Endothelial cell of umbilical vein (primary cell): ENCODE data around the gene BRICD5. TPM values are rescaled to one million over a fixed set of nuclear protein-coding genes. Genes with fewer than 3 reads are reported as not detected.

Experiments
- BruUV-seq: library from RNA; stranded (reverse); fragments of 400-500 nt; replicated peaks from 2 replicates; lab custom pipeline; 2021; lab: Mats Ljungman, UMichigan
- CTCF ChIA-PET: fragments of 300-600, 350-600 bp; sonication (Branson Sonifier 250); formaldehyde crosslinking; loops from one replicate; lab custom pipeline; 2021; ENCODE audit warnings: antibody characterized with exemption, inconsistent platforms; lab: Charles Lee
- POLR2A ChIA-PET: fragments of 300-600, 350-600 bp; sonication (Branson Sonifier 250); formaldehyde crosslinking; loops from one replicate; lab custom pipeline; 2021; ENCODE audit warnings: antibody characterized with exemption, inconsistent platforms; lab: Charles Lee
- DNase-seq: peaks from one replicate; pipeline ENCODE4 v3.0.0-alpha.2; 2011; ENCODE audit warnings: low read depth, low spot score
- FAIRE-seq: peaks from 2 replicates; lab custom pipeline; 2011; peaks lifted over from hg19 to GRCh38; lab: Jason Lieb, UNC
- H2AFZ ChIP-seq: 2 replicates; pipeline ENCODE4 v1.6.0; 2012; ENCODE audit warnings: low read depth, low read length, control low read depth, inconsistent platforms
- H3K27ac ChIP-seq: 2 replicates; pipeline ENCODE4 v1.5.1; 2011; ENCODE audit warnings: low read depth, mild to moderate bottlenecking, control low read depth, low read length, moderate library complexity; ENCODE audit not compliant: insufficient read depth
- H3K27me3 ChIP-seq, 2 experiments: 2 replicates each; pipeline versions ENCODE4 v1.6.0 to v1.6.1; 2011; ENCODE audit warnings: low read length in 2 of 2, mixed read lengths in 1 of 2; ENCODE audit not compliant: control insufficient read depth in 2 of 2, insufficient read depth in 2 of 2
- H3K36me3 ChIP-seq, 2 experiments: 2 replicates in 1 of 2; 3 replicates in 1 of 2; pipeline ENCODE4 v1.5.1; 2011; ENCODE audit warnings: low read length in 2 of 2, mild to moderate bottlenecking in 1 of 2, moderate library complexity in 1 of 2; ENCODE audit not compliant: control insufficient read depth in 2 of 2, insufficient read depth in 2 of 2; ENCODE audit errors: extremely low read depth in 1 of 2
- H3K4me1 ChIP-seq: 3 replicates; pipeline ENCODE4 v1.5.1; 2011; ENCODE audit warnings: mild to moderate bottlenecking, low read length; ENCODE audit not compliant: control insufficient read depth, insufficient read depth; ENCODE audit errors: extremely low read depth
- H3K4me2 ChIP-seq: 2 replicates; pipeline ENCODE4 v1.6.1; 2011; ENCODE audit warnings: low read length, control low read depth, mixed read lengths; ENCODE audit not compliant: insufficient read depth
- H3K4me3 ChIP-seq, 3 experiments: fragments of 200-600 bp in 1 of 3; sonication (generic), shearing (Covaris generic) in 1 of 3; replicated peaks in 1 of 3; 2 replicates each; pipeline ENCODE4 v1.5.1; 2011 to 2016; ENCODE audit warnings: control low read depth in 3 of 3, low read length in 3 of 3, mild to moderate bottlenecking in 2 of 3, inconsistent platforms in 1 of 3, low read depth in 1 of 3, moderate library complexity in 1 of 3; ENCODE audit not compliant: insufficient read depth in 1 of 3
- H3K79me2 ChIP-seq: 2 replicates; pipeline ENCODE4 v1.6.0; 2012; ENCODE audit warnings: low read length, inconsistent platforms; ENCODE audit not compliant: control insufficient read depth, insufficient read depth
- H3K9ac ChIP-seq: replicated peaks from 2 replicates; pipeline ENCODE3; 2011; ENCODE audit warnings: low read length, control low read depth; ENCODE audit not compliant: insufficient read depth; ENCODE audit errors: extremely low read depth
- H3K9me1 ChIP-seq: replicated peaks from 3 replicates; pipeline ENCODE4 v1.6.0; 2011; ENCODE audit warnings: mild to moderate bottlenecking, low read length; ENCODE audit not compliant: control insufficient read depth, insufficient read depth; ENCODE audit errors: extremely low read depth
- H3K9me3 ChIP-seq: replicated peaks from 2 replicates; pipeline ENCODE4 v1.5.1; 2012; ENCODE audit warnings: low read length, inconsistent platforms; ENCODE audit not compliant: control insufficient read depth, insufficient read depth
- H4K20me1 ChIP-seq: replicated peaks from 2 replicates; pipeline ENCODE3; 2011; ENCODE audit warnings: mild to moderate bottlenecking, low read length; ENCODE audit not compliant: control insufficient read depth, insufficient read depth; ENCODE audit errors: extremely low read depth
- CTCF ChIP-seq, 2 donors: IDR thresholded peaks; 1 replicate in 1 of 2; 2 replicates in 1 of 2; pipeline ENCODE4 v1.5.1; 2011; ENCODE audit warnings: low read length in 2 of 2, mild to moderate bottlenecking in 2 of 2, moderate library complexity in 2 of 2, control low read depth in 1 of 2, inconsistent platforms in 1 of 2, low read depth in 1 of 2; ENCODE audit not compliant: insufficient read depth in 1 of 2; ENCODE audit errors: extremely low read depth in 1 of 2
- EZH2 ChIP-seq: IDR thresholded peaks from 2 replicates; pipeline ENCODE4 v1.6.1; 2012; ENCODE audit warnings: borderline replicate concordance, low read depth, mild to moderate bottlenecking, moderate library complexity, low read length, inconsistent platforms; ENCODE audit not compliant: severe bottlenecking
- FOS ChIP-seq: IDR thresholded peaks from 2 replicates; pipeline ENCODE4 v1.6.1; 2011; ENCODE audit warnings: mild to moderate bottlenecking, low read length, moderate library complexity, borderline replicate concordance; ENCODE audit not compliant: insufficient read depth
- GATA2 ChIP-seq: IDR thresholded peaks from 2 replicates; pipeline ENCODE4 v1.7.0; 2011; ENCODE audit warnings: low read depth, mild to moderate bottlenecking, moderate library complexity, mixed read lengths, low read length; ENCODE audit not compliant: insufficient read length, insufficient read depth
- JUN ChIP-seq: IDR thresholded peaks from 2 replicates; pipeline ENCODE4 v1.6.1; 2011; ENCODE audit warnings: borderline replicate concordance, low read depth; ENCODE audit not compliant: insufficient read length, insufficient read depth
- MAX ChIP-seq: IDR thresholded peaks from 2 replicates; pipeline ENCODE4 v1.6.1; 2011; ENCODE audit not compliant: insufficient read depth, insufficient read length
- MYC ChIP-seq: IDR thresholded peaks from one replicate; pipeline ENCODE4 v1.6.1; 2011; ENCODE audit warnings: mild to moderate bottlenecking, low read depth, low read length
- POLR2A ChIP-seq: IDR thresholded peaks from 2 replicates; pipeline ENCODE4 v1.6.1; 2012; ENCODE audit warnings: low read depth, mild to moderate bottlenecking, control low read depth, low read length
- POLR2AphosphoS5 ChIP-seq: IDR thresholded peaks from 2 replicates; pipeline ENCODE4 v1.6.1; 2012; ENCODE audit warnings: low read depth, mild to moderate bottlenecking, control low read depth, low read length, moderate library complexity; ENCODE audit not compliant: insufficient read depth
- dilution Hi-C: fragments of 300-500 bp; cut with MboI; formaldehyde crosslinking; loops from one replicate; pipeline ENCODE4 v1.15.0; 2019; ENCODE audit warnings: low sequenced_read_pairs; ENCODE audit not compliant: extremely low pct_ligation_motif_present
- intact Hi-C: fragments of 100-400 bp; cut with micrococcal nuclease; formaldehyde crosslinking; loops from one replicate; pipeline ENCODE4 v1.10.0; 2022
- polyA plus RNA-seq, 4 experiments: library from polyadenylated mRNA; depleted of rRNA in 3 of 4; stranded (reverse) in 3 of 4; unstranded in 1 of 4; fragments of >200 nt; gene quantifications; 2 replicates each; pipeline versions ENCODE4 v1.2.1 to v1.2.3, GENCODE V29; 2011 to 2012; ENCODE audit warnings: missing spikeins in 1 of 4
- total RNA-seq: library from RNA; stranded (reverse); gene quantifications from 2 replicates; pipeline ENCODE4 v1.2.3, GENCODE V29; 2021

The BRICD5 gene
- total and polyA plus RNA-seq, 2 donors (not counting 3 experiments of a cell fraction or from before 2014, with no cell fraction given) = 5.6 to 8.4 TPM

- FAIRE-seq (no peak), DNase-seq (no peak)
- ChIA-PET POLR2A (no interaction called here), CTCF (interaction anchor here (0.9 to 2.4 kb wide), 2 partner anchors 15 to 265 kb away, joined by 3 to 11 read pairs; partner anchors contain the start of gene ECI1)
- peaks cover 5 to 18% of the 10 kb centered on the region in 2 experiments for H3K27me3 ChIP-seq
- no peak overlapping the region for H2AFZ ChIP-seq
- no peak overlapping the region for H3K9ac ChIP-seq
- peaks cover 10% of the 10 kb centered on the region for H3K4me1 ChIP-seq
- peak overlapping the region in 1 of 3 experiments; percentile 6 for H3K4me3 ChIP-seq
- dilution Hi-C loops (no loop called here), intact Hi-C loops (no loop called here)
- no peaks in the 10 kb centered on the region for H3K79me2 ChIP-seq
- H3K36me3 ChIP-seq = peaks cover 5 to 28% of the 10 kb centered on the region in 2 experiments
- no peaks in the 10 kb centered on the region for H3K9me3 ChIP-seq
- no peaks in the 10 kb centered on the region for H4K20me1 ChIP-seq
- no peaks in the 10 kb centered on the region for H3K9me1 ChIP-seq
- no TSS peak for BruUV-seq
- H3K4me2 ChIP-seq = no peak overlapping the region
- no peak for TF ChIP-seq GATA2
- TF ChIP-seq MAX = no peak
- TF ChIP-seq EZH2 = peak; percentile 84
- H3K27ac ChIP-seq = no peak overlapping the region
These were observed 26.4 kb upstream of the BRICD5 start for GRCh38 chr16:2237102-2237482.

GRCh38 chr16:2236337-2237101 is 25.9 kb upstream of the BRICD5 start, which contains the start of gene DNASE1L2:
Gene DNASE1L2 (plus strand): TSS chr16:2236444. CDS start chr16:2236817, 373 bp downstream.
- no peak within 1 kb of the TSS for H3K27ac ChIP-seq
- peaks cover 8 to 34% of the 10 kb centered on the region in 2 experiments for H3K36me3 ChIP-seq
- dilution Hi-C loops = no loop called here
- H4K20me1 ChIP-seq = no peaks in the 10 kb centered on the region
- no peak within 1 kb of the TSS for H2AFZ ChIP-seq
- no peak for TF ChIP-seq JUN
- TF ChIP-seq EZH2 = no peak
- no peak for TF ChIP-seq MAX
- no peak for TF ChIP-seq FOS
- no peak for TF ChIP-seq CTCF (IDR thresholded peaks at IDR 0.05; ENCODE audit: extremely low read depth in 1 of 2, insufficient read depth in 1 of 2, low read depth in 1 of 2, low read length in 2 of 2)
- no peak for TF ChIP-seq POLR2AphosphoS5
- TF ChIP-seq GATA2 = no peak
- no peak for TF ChIP-seq POLR2A
- no peak for TF ChIP-seq MYC
- H3K79me2 ChIP-seq = no peaks in the 10 kb centered on the region
- POLR2A ChIA-PET = no interaction called here
- BruUV-seq = no TSS peak
- intact Hi-C loops = no loop called here
- no peaks in the 10 kb centered on the region for H3K9me3 ChIP-seq
- H3K4me3 ChIP-seq = peak within 1 kb of the TSS in 1 of 3 experiments; percentile 14
- H3K27me3 ChIP-seq = peaks cover 5 to 18% of the 10 kb centered on the region in 2 experiments
- CTCF ChIA-PET = interaction anchor here (0.9 to 2.4 kb wide), 2 partner anchors 15 to 265 kb away, joined by 3 to 11 read pairs; partner anchors contain the start of gene ECI1
- H3K9ac ChIP-seq = no peak within 1 kb of the TSS
- no peak for FAIRE-seq
- peak within 1 kb of the TSS; percentile 22 for H3K4me2 ChIP-seq
- peak; percentile 25 for DNase-seq
- H3K9me1 ChIP-seq = no peaks in the 10 kb centered on the region
- peaks cover 10% of the 10 kb centered on the region for H3K4me1 ChIP-seq
